Ishikawa (cell line): ENCODE data around the gene MTIF3.

Experiments used
- CEBPB ChIP-seq: IDR thresholded peaks from 2 replicates; pipeline ENCODE4 v1.6.1; 2012
- CREB1 ChIP-seq: IDR thresholded peaks from 2 replicates; pipeline ENCODE4 v1.6.1; 2012; ENCODE audit warnings: low read depth
- EGR1 ChIP-seq: IDR thresholded peaks from 2 replicates; pipeline ENCODE4 v1.6.1; 2012
- EP300 ChIP-seq: IDR thresholded peaks from 2 replicates; pipeline ENCODE4 v1.6.1; 2012; ENCODE audit warnings: borderline replicate concordance
- FOXM1 ChIP-seq: IDR thresholded peaks from 2 replicates; pipeline ENCODE4 v1.6.1; 2012; ENCODE audit warnings: low read depth, borderline replicate concordance
- NFIC ChIP-seq: IDR thresholded peaks from 2 replicates; pipeline ENCODE4 v1.6.1; 2012
- RAD21 ChIP-seq: IDR thresholded peaks from 2 replicates; pipeline ENCODE4 v1.6.1; 2012; ENCODE audit warnings: low read depth
- TAF1 ChIP-seq: IDR thresholded peaks from 2 replicates; pipeline ENCODE4 v1.6.1; 2012; ENCODE audit warnings: low read depth, mild to moderate bottlenecking
- TCF12 ChIP-seq: IDR thresholded peaks from 2 replicates; pipeline ENCODE4 v1.6.1; 2012; ENCODE audit warnings: low read depth
- TEAD4 ChIP-seq: IDR thresholded peaks from 2 replicates; pipeline ENCODE4 v1.6.1; 2012
- YY1 ChIP-seq: IDR thresholded peaks from 2 replicates; pipeline ENCODE4 v1.6.1; 2012; ENCODE audit warnings: low read depth
- ZBTB7A ChIP-seq: IDR thresholded peaks from 2 replicates; pipeline ENCODE4 v1.6.1; 2012; ENCODE audit warnings: low read depth
- TF ChIP-seq, protein P1 (sequence below): IDR thresholded peaks from 2 replicates; pipeline ENCODE4 v1.6.1; 2012
- TF ChIP-seq, protein P2 (sequence below): IDR thresholded peaks from 2 replicates; pipeline ENCODE4 v1.6.1; 2012
- TF ChIP-seq, protein P3 (sequence below): IDR thresholded peaks from 2 replicates; pipeline ENCODE4 v1.6.1; 2012; ENCODE audit warnings: low read depth, mild to moderate bottlenecking

MTIF3 gene

DNA sequence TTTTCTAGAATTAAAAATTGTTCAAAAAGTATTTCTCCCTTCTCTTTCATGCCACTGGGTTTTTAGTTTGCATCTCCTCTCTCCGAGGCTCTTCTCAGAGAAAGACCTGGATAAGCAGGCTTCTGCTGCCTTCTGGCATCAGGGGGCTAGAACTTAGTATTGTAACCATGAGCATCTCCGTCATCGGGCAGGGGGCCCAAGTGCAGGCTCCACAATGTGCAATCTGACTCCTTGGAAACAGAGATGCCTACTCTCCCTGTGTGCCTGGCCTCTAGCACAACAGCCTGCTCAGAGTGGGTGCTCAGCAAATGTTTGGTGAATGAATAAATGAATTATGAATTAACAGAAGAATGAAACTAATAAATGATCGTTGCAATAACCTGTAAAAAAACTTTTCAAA, 45.6 kb upstream of the MTIF3 start:
- TF ChIP-seq FOXM1 (no peak), CEBPB (no peak), TEAD4 (no peak), CREB1 (no peak), RAD21 (no peak), TAF1 (no peak), NFIC (no peak), TCF12 (no peak), YY1 (no peak), EP300 (no peak), EGR1 (no peak), ZBTB7A (no peak)
- TF ChIP-seq, protein P1, sequence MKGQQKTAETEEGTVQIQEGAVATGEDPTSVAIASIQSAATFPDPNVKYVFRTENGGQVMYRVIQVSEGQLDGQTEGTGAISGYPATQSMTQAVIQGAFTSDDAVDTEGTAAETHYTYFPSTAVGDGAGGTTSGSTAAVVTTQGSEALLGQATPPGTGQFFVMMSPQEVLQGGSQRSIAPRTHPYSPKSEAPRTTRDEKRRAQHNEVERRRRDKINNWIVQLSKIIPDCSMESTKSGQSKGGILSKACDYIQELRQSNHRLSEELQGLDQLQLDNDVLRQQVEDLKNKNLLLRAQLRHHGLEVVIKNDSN = no peak
- TF ChIP-seq, protein P2, sequence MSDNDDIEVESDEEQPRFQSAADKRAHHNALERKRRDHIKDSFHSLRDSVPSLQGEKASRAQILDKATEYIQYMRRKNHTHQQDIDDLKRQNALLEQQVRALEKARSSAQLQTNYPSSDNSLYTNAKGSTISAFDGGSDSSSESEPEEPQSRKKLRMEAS = no peak
- TF ChIP-seq, protein P3, sequence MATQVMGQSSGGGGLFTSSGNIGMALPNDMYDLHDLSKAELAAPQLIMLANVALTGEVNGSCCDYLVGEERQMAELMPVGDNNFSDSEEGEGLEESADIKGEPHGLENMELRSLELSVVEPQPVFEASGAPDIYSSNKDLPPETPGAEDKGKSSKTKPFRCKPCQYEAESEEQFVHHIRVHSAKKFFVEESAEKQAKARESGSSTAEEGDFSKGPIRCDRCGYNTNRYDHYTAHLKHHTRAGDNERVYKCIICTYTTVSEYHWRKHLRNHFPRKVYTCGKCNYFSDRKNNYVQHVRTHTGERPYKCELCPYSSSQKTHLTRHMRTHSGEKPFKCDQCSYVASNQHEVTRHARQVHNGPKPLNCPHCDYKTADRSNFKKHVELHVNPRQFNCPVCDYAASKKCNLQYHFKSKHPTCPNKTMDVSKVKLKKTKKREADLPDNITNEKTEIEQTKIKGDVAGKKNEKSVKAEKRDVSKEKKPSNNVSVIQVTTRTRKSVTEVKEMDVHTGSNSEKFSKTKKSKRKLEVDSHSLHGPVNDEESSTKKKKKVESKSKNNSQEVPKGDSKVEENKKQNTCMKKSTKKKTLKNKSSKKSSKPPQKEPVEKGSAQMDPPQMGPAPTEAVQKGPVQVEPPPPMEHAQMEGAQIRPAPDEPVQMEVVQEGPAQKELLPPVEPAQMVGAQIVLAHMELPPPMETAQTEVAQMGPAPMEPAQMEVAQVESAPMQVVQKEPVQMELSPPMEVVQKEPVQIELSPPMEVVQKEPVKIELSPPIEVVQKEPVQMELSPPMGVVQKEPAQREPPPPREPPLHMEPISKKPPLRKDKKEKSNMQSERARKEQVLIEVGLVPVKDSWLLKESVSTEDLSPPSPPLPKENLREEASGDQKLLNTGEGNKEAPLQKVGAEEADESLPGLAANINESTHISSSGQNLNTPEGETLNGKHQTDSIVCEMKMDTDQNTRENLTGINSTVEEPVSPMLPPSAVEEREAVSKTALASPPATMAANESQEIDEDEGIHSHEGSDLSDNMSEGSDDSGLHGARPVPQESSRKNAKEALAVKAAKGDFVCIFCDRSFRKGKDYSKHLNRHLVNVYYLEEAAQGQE = no peak

DNA sequence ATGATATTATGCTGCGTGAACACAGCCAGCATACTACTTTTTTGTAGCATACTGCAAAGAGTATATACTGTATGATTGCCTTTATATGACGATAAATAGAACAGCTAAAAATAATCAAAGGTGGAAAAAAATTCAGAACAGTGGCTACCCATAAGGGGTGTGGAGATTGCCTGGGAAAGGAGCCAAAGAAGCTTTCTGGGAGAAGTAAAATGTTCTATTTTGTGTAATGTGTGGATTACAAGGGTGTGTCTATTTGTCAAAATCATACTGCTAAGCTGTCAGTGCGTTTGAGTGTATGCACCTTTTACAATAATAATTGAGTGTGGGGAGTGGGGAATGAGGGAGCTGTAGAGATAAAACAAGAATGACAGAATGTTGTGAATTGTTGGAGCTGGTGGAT, 45.2 kb upstream of the MTIF3 start:
- TF ChIP-seq YY1 (no peak), RAD21 (no peak), EP300 (no peak), NFIC (no peak)
- TF ChIP-seq, protein P1 = no peak
- TF ChIP-seq, protein P3 = no peak

DNA sequence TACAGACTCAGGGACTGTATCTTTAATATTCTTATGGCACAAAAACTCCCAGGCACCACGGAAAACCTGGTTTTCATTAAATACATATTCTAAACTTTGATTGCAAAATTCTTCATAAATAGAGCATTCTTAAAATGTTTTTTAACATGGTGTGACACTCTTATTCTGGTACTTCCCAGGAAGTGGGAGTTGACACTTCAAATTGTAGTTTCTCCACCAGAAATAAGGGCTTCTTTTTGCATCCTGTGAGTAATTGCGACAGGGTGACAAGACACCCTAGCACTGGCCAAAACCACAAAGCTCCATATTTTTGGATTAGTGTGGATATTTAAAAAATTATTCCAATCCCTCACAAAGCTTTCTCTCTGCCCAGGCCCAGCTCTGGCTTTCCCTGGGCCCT, 43.6 kb upstream of the MTIF3 start:
- no peak for TF ChIP-seq FOXM1
- TF ChIP-seq EP300 = no peak
- no peak for TF ChIP-seq ZBTB7A
- TF ChIP-seq CREB1 = no peak
- no peak for TF ChIP-seq RAD21
- TF ChIP-seq, protein P1 = no peak
- TF ChIP-seq TCF12 = no peak
- no peak for TF ChIP-seq TAF1
- TF ChIP-seq NFIC = no peak
- TF ChIP-seq, protein P3 = no peak
- TF ChIP-seq, protein P2 = no peak
- no peak for TF ChIP-seq YY1
- no peak for TF ChIP-seq TEAD4

DNA sequence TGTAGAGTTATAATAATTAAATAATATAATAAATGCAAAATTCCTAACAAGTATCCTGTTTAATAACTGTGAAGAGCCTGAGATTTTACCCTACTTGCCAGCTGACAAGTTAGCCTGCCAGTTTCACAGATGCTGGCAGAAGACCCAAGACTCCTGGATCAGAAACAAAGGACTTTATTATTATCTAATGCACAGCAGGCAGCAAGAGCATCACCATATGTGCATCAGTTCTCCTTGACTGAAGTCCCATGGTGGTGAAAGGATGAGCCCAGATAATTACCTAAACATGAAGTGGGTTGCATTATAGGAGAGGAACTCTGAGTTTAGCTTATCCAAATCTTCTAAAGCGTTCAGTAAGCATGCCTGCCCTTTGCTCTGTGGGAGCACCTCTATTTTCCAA, 39.1 kb upstream of the MTIF3 start:
- TF ChIP-seq CEBPB (no peak), EGR1 (no peak), TCF12 (no peak), YY1 (no peak), ZBTB7A (no peak)

DNA sequence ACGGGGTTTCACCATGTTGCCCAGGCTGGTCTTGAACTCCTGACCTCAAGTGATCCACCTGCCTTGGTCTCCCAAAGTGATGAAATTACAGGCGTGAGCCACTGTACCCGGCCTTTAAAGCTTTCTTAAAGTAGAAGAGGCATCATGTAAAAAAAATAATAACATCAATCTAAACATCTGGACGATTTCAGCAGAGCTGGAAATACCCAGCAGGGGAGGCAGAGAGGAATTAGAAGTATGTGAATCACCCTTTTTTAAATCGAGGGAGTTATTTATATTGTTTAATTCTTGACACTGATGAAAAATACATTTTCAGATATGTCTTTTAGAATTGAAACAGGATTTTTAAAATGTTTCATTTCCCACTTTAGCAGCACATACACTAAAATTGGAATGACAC, 37.4 kb upstream of the MTIF3 start:
- TF ChIP-seq, protein P1 = no peak
- no peak for TF ChIP-seq FOXM1
- TF ChIP-seq ZBTB7A = no peak
- TF ChIP-seq EP300 = no peak
- TF ChIP-seq, protein P2 = no peak
- no peak for TF ChIP-seq YY1
- TF ChIP-seq, protein P3 = no peak
- TF ChIP-seq RAD21 = no peak
- TF ChIP-seq CREB1 = no peak
- no peak for TF ChIP-seq TAF1
- TF ChIP-seq EGR1 = no peak
- no peak for TF ChIP-seq CEBPB
- TF ChIP-seq TCF12 = no peak
- no peak for TF ChIP-seq TEAD4
- TF ChIP-seq NFIC = no peak
